Fibroblast of villous mesenchyme (primary cell): ENCODE results near the gene CAPN13. TPM values are rescaled to one million over a fixed set of nuclear protein-coding genes. Genes with fewer than 3 reads are reported as not detected.

Experiments
- DNase-seq: peaks from one replicate; pipeline ENCODE4 v3.0.0-alpha.2; 2010; ENCODE audit warnings: low read depth
- H3K4me3 ChIP-seq: 2 replicates; pipeline ENCODE4 v1.5.1; 2011; ENCODE audit warnings: low read depth, mild to moderate bottlenecking, low read length
- CTCF ChIP-seq: IDR thresholded peaks from 2 replicates; pipeline ENCODE4 v1.5.1; 2012; ENCODE audit warnings: low read depth, mild to moderate bottlenecking, low read length; ENCODE audit not compliant: insufficient read depth
- total RNA-seq: library from RNA; depleted of rRNA; stranded (reverse); fragments of >200 nt; gene quantifications from 2 replicates; pipeline ENCODE4 v1.2.3, GENCODE V29; 2012

Gene CAPN13
- total RNA-seq, 1 donor, result not detected

GRCh38 chr2:30731706-30732105 lies 75.5 kb downstream of the CAPN13 start:
- no peak for DNase-seq
- H3K4me3 ChIP-seq, result no peak overlapping the region
- no peak for TF ChIP-seq CTCF

GRCh38 chr2:30730736-30731647 lies 76.3 kb downstream of the CAPN13 start:
- DNase-seq, result no peak
- no peak for TF ChIP-seq CTCF
- H3K4me3 ChIP-seq, result no peak overlapping the region

- no peak for DNase-seq
- no peak for TF ChIP-seq CTCF
- H3K4me3 ChIP-seq, result no peak overlapping the region
Measured at GRCh38 chr2:30729031-30729430, 78.2 kb downstream of the CAPN13 start.

GRCh38 chr2:30722936-30723725 lies 84.1 kb downstream of the CAPN13 start:
- no peak for TF ChIP-seq CTCF
- DNase-seq, result no peak
- no peak overlapping the region for H3K4me3 ChIP-seq

GRCh38 chr2:30721668-30722647 lies 85.3 kb downstream of the CAPN13 start:
- no peak overlapping the region for H3K4me3 ChIP-seq
- TF ChIP-seq CTCF, result no peak
- DNase-seq, result no peak

GRCh38 chr2:30721241-30721640 lies 86.0 kb downstream of the CAPN13 start:
- no peak overlapping the region for H3K4me3 ChIP-seq
- no peak for DNase-seq
- no peak for TF ChIP-seq CTCF
